Stimulated activated CD4-positive, alpha-beta T cell treated with anti-CD3 and anti-CD28 coated beads, Interleukin-4, amount 100 ng/mL, for 4 hours (primary cell): Measurements from ENCODE around the gene RPL18.

Experiments used
- DNase-seq, 2 experiments: peaks; one replicate each; pipeline ENCODE4 v3.0.0-alpha.2; 2020

RPL18 gene

GRCh38 chr19:48629297-48629598 is 10.3 kb upstream of the RPL18 start:
- DNase-seq, result no peak

- no peak for DNase-seq
Measured at GRCh38 chr19:48628486-48629296, 9.7 kb upstream of the RPL18 start.

- DNase-seq, result no peak
Measured at GRCh38 chr19:48627865-48628314, 8.9 kb upstream of the RPL18 start.

GRCh38 chr19:48627201-48627864 is 8.4 kb upstream of the RPL18 start:
- DNase-seq, result no peak

- DNase-seq, result no peak
Measured at GRCh38 chr19:48625891-48626327, 6.9 kb upstream of the RPL18 start.

- DNase-seq, result no peak
Measured at GRCh38 chr19:48624791-48625723, 6.1 kb upstream of the RPL18 start.

GRCh38 chr19:48624067-48624594 is 5.2 kb upstream of the RPL18 start:
- peak; percentile 96 to 98 for DNase-seq

- DNase-seq, result no peak
Measured at GRCh38 chr19:48623556-48624066, 4.6 kb upstream of the RPL18 start.

- DNase-seq, result no peak
Measured at GRCh38 chr19:48619692-48620585, 961 bp upstream of the RPL18 start.

GRCh38 chr19:48618278-48618915 is 581 bp downstream of the RPL18 start:
- no peak for DNase-seq

- DNase-seq, result no peak
Measured at GRCh38 chr19:48617146-48617937, 1.6 kb downstream of the RPL18 start.

GRCh38 chr19:48616491-48617056 is 2.4 kb downstream of the RPL18 start:
- DNase-seq, result no peak

- DNase-seq, result no peak
Measured at GRCh38 chr19:48616041-48616436, 2.9 kb downstream of the RPL18 start.

- no peak for DNase-seq
Measured at GRCh38 chr19:48615231-48616040, 3.5 kb downstream of the RPL18 start.

GRCh38 chr19:48614436-48615230 is 4.3 kb downstream of the RPL18 start, which contains the start of gene FAM83E:
Gene FAM83E (minus strand): TSS chr19:48615076. CDS start chr19:48613372, 1,704 bp downstream.
- DNase-seq, result no peak

GRCh38 chr19:48613852-48614435 is 5.0 kb downstream of the RPL18 start:
- no peak for DNase-seq

GRCh38 chr19:48613024-48613851 is 5.7 kb downstream of the RPL18 start:
- DNase-seq, result no peak
